Ishikawa (cell line): ENCODE measurements around the gene RPS27L.

Source experiments
- CEBPB ChIP-seq: IDR thresholded peaks from 2 replicates; pipeline ENCODE4 v1.6.1; 2012
- CREB1 ChIP-seq: IDR thresholded peaks from 2 replicates; pipeline ENCODE4 v1.6.1; 2012; ENCODE audit warnings: low read depth
- EGR1 ChIP-seq: IDR thresholded peaks from 2 replicates; pipeline ENCODE4 v1.6.1; 2012
- EP300 ChIP-seq: IDR thresholded peaks from 2 replicates; pipeline ENCODE4 v1.6.1; 2012; ENCODE audit warnings: borderline replicate concordance
- FOXM1 ChIP-seq: IDR thresholded peaks from 2 replicates; pipeline ENCODE4 v1.6.1; 2012; ENCODE audit warnings: low read depth, borderline replicate concordance
- MAX ChIP-seq: IDR thresholded peaks from 2 replicates; pipeline ENCODE4 v1.6.1; 2012
- NFIC ChIP-seq: IDR thresholded peaks from 2 replicates; pipeline ENCODE4 v1.6.1; 2012
- RAD21 ChIP-seq: IDR thresholded peaks from 2 replicates; pipeline ENCODE4 v1.6.1; 2012; ENCODE audit warnings: low read depth
- REST ChIP-seq: IDR thresholded peaks from 2 replicates; pipeline ENCODE4 v1.6.1; 2012; ENCODE audit warnings: low read depth, mild to moderate bottlenecking
- TAF1 ChIP-seq: IDR thresholded peaks from 2 replicates; pipeline ENCODE4 v1.6.1; 2012; ENCODE audit warnings: low read depth, mild to moderate bottlenecking
- TCF12 ChIP-seq: IDR thresholded peaks from 2 replicates; pipeline ENCODE4 v1.6.1; 2012; ENCODE audit warnings: low read depth
- TEAD4 ChIP-seq: IDR thresholded peaks from 2 replicates; pipeline ENCODE4 v1.6.1; 2012
- USF1 ChIP-seq: IDR thresholded peaks from 2 replicates; pipeline ENCODE4 v1.6.1; 2012
- YY1 ChIP-seq: IDR thresholded peaks from 2 replicates; pipeline ENCODE4 v1.6.1; 2012; ENCODE audit warnings: low read depth
- ZBTB7A ChIP-seq: IDR thresholded peaks from 2 replicates; pipeline ENCODE4 v1.6.1; 2012; ENCODE audit warnings: low read depth

Gene RPS27L

GRCh38 chr15:63187589-63188226, 30.4 kb upstream of the RPS27L start:
- TF ChIP-seq ZBTB7A (no peak), EGR1 (no peak)

- TF ChIP-seq USF1 (no peak), CREB1 (no peak), EP300 (no peak), YY1 (no peak), FOXM1 (no peak), EGR1 (no peak), TAF1 (no peak)
Observed at GRCh38 chr15:63186065-63186464, 28.8 kb upstream of the RPS27L start.

GRCh38 chr15:63185206-63185605, 27.9 kb upstream of the RPS27L start:
- TF ChIP-seq MAX (no peak), CEBPB (no peak), RAD21 (no peak), TEAD4 (no peak)

GRCh38 chr15:63181648-63182047, 24.4 kb upstream of the RPS27L start:
- TF ChIP-seq YY1, result no peak
- no peak for TF ChIP-seq RAD21
- TF ChIP-seq CREB1, result no peak
- no peak for TF ChIP-seq NFIC
- no peak for TF ChIP-seq EP300
- TF ChIP-seq EGR1, result no peak
- TF ChIP-seq TCF12, result no peak
- no peak for TF ChIP-seq CEBPB
- no peak for TF ChIP-seq REST
- no peak for TF ChIP-seq TEAD4
- no peak for TF ChIP-seq FOXM1
- TF ChIP-seq ZBTB7A, result no peak
- no peak for TF ChIP-seq MAX
- no peak for TF ChIP-seq TAF1
- no peak for TF ChIP-seq USF1

- TF ChIP-seq TAF1 (no peak), TEAD4 (no peak), NFIC (no peak), USF1 (no peak), CREB1 (no peak), CEBPB (no peak), YY1 (no peak), EGR1 (no peak), FOXM1 (no peak), REST (no peak), RAD21 (no peak), EP300 (no peak), MAX (no peak), ZBTB7A (no peak)
Observed at GRCh38 chr15:63180746-63181145, 23.5 kb upstream of the RPS27L start.

- TF ChIP-seq ZBTB7A (no peak), FOXM1 (no peak), USF1 (no peak), EGR1 (no peak), EP300 (no peak), NFIC (no peak), TAF1 (no peak), RAD21 (no peak)
Observed at GRCh38 chr15:63178034-63178433, 20.8 kb upstream of the RPS27L start.
